ENCODE measurements around the gene APOBEC2. TPM values are rescaled to one million over a fixed set of nuclear protein-coding genes. Genes with fewer than 3 reads are reported as not detected.

Gene APOBEC2
- total and polyA plus RNA-seq, 2 of the 13 experiments (the other 11 are each of a cell fraction or from before 2014, with no cell fraction given): 0.09 TPM; not detected in 1

DNA sequence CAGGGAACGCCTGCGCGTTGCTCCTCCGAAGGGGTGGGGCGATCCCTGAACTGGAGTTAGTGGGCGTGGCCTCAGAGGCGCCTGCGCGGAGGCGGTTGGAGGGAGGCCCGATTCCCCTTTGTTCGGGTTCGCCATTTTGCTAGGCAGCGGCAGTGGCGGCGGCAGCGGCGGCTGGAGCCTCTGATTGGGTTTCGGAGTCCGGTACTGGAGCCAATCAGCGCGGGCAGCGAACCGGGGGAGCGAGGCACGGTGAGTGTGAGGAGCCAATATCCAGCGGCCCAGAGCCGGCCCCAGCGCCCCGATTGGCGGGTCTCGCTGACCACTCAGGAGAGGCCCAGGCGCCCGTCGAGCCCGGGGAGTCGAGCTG, 19.8 kb downstream of the APOBEC2 start, which contains the start of gene NFYA (continued):
- TF ChIP-seq, protein P1, sequence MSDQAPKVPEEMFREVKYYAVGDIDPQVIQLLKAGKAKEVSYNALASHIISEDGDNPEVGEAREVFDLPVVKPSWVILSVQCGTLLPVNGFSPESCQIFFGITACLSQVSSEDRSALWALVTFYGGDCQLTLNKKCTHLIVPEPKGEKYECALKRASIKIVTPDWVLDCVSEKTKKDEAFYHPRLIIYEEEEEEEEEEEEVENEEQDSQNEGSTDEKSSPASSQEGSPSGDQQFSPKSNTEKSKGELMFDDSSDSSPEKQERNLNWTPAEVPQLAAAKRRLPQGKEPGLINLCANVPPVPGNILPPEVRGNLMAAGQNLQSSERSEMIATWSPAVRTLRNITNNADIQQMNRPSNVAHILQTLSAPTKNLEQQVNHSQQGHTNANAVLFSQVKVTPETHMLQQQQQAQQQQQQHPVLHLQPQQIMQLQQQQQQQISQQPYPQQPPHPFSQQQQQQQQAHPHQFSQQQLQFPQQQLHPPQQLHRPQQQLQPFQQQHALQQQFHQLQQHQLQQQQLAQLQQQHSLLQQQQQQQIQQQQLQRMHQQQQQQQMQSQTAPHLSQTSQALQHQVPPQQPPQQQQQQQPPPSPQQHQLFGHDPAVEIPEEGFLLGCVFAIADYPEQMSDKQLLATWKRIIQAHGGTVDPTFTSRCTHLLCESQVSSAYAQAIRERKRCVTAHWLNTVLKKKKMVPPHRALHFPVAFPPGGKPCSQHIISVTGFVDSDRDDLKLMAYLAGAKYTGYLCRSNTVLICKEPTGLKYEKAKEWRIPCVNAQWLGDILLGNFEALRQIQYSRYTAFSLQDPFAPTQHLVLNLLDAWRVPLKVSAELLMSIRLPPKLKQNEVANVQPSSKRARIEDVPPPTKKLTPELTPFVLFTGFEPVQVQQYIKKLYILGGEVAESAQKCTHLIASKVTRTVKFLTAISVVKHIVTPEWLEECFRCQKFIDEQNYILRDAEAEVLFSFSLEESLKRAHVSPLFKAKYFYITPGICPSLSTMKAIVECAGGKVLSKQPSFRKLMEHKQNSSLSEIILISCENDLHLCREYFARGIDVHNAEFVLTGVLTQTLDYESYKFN (CRISPR knock-in tag; conservative IDR thresholded peaks at IDR 0.05): peak; percentile 3; the same call in 1 of the 2 replicates
- no peak for TF ChIP-seq SP1 (IDR thresholded peaks at IDR 0.05)
- peak; percentile 89 for TF ChIP-seq SP1 (CRISPR knock-in tag; IDR thresholded peaks at IDR 0.05)
- TF ChIP-seq ZNF230 (CRISPR knock-in tag; IDR thresholded peaks at IDR 0.05): no peak
- peak; percentile 1 for TF ChIP-seq PHF5A (CRISPR knock-in tag; IDR thresholded peaks at IDR 0.05; ENCODE audit: low read depth, unreplicated experiment)
- TF ChIP-seq POLR2A (IDR thresholded peaks at IDR 0.05; ENCODE audit: insufficient read depth in 1 of 2, low read depth in 2 of 2, low read length in 2 of 2): peak in 1 of 2 experiments; percentile 70; a peak in 2 of 4 replicates
- 0 out of 2 replicates have a peak, but pooled peaks have one; percentile 8 for TF ChIP-seq ERF (CRISPR knock-in tag; IDR thresholded peaks at IDR 0.05)
- TF ChIP-seq FOXC1 (CRISPR knock-in tag; IDR thresholded peaks at IDR 0.05; ENCODE audit: borderline replicate concordance): no peak
- TF ChIP-seq, protein P2, sequence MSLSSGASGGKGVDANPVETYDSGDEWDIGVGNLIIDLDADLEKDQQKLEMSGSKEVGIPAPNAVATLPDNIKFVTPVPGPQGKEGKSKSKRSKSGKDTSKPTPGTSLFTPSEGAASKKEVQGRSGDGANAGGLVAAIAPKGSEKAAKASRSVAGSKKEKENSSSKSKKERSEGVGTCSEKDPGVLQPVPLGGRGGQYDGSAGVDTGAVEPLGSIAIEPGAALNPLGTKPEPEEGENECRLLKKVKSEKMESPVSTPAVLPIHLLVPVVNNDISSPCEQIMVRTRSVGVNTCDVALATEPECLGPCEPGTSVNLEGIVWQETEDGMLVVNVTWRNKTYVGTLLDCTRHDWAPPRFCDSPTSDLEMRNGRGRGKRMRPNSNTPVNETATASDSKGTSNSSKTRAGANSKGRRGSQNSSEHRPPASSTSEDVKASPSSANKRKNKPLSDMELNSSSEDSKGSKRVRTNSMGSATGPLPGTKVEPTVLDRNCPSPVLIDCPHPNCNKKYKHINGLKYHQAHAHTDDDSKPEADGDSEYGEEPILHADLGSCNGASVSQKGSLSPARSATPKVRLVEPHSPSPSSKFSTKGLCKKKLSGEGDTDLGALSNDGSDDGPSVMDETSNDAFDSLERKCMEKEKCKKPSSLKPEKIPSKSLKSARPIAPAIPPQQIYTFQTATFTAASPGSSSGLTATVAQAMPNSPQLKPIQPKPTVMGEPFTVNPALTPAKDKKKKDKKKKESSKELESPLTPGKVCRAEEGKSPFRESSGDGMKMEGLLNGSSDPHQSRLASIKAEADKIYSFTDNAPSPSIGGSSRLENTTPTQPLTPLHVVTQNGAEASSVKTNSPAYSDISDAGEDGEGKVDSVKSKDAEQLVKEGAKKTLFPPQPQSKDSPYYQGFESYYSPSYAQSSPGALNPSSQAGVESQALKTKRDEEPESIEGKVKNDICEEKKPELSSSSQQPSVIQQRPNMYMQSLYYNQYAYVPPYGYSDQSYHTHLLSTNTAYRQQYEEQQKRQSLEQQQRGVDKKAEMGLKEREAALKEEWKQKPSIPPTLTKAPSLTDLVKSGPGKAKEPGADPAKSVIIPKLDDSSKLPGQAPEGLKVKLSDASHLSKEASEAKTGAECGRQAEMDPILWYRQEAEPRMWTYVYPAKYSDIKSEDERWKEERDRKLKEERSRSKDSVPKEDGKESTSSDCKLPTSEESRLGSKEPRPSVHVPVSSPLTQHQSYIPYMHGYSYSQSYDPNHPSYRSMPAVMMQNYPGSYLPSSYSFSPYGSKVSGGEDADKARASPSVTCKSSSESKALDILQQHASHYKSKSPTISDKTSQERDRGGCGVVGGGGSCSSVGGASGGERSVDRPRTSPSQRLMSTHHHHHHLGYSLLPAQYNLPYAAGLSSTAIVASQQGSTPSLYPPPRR (CRISPR knock-in tag; IDR thresholded peaks at IDR 0.05; ENCODE audit: borderline replicate concordance): peak; percentile 6; the same call in 1 of the 2 replicates
- no peak for TF ChIP-seq XBP1 (CRISPR knock-in tag; IDR thresholded peaks at IDR 0.05)
- no peak for TF ChIP-seq ARID2 (CRISPR knock-in tag; IDR thresholded peaks at IDR 0.05; ENCODE audit: borderline replicate concordance)
- TF ChIP-seq PLRG1 (conservative IDR thresholded peaks at IDR 0.05): no peak
- TF ChIP-seq ZNF337 (CRISPR knock-in tag; IDR thresholded peaks at IDR 0.05; ENCODE audit: borderline replicate concordance, low read depth): 0 out of 2 replicates have a peak, but pooled peaks have one; percentile 86
- TF ChIP-seq, protein P3, sequence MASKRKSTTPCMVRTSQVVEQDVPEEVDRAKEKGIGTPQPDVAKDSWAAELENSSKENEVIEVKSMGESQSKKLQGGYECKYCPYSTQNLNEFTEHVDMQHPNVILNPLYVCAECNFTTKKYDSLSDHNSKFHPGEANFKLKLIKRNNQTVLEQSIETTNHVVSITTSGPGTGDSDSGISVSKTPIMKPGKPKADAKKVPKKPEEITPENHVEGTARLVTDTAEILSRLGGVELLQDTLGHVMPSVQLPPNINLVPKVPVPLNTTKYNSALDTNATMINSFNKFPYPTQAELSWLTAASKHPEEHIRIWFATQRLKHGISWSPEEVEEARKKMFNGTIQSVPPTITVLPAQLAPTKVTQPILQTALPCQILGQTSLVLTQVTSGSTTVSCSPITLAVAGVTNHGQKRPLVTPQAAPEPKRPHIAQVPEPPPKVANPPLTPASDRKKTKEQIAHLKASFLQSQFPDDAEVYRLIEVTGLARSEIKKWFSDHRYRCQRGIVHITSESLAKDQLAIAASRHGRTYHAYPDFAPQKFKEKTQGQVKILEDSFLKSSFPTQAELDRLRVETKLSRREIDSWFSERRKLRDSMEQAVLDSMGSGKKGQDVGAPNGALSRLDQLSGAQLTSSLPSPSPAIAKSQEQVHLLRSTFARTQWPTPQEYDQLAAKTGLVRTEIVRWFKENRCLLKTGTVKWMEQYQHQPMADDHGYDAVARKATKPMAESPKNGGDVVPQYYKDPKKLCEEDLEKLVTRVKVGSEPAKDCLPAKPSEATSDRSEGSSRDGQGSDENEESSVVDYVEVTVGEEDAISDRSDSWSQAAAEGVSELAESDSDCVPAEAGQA (IDR thresholded peaks at IDR 0.05; ENCODE audit: low read depth): peak; percentile 73; the same call in 1 of the 2 replicates
- TF ChIP-seq, protein P3 (CRISPR knock-in tag; IDR thresholded peaks at IDR 0.05; ENCODE audit: borderline replicate concordance): no peak
